Fibroblast of skin of left biceps (primary cell): ENCODE data around the gene SPEG.

Experiments used
- DNase-seq, 2 experiments: peaks; one replicate each; pipeline ENCODE4 v3.0.0-alpha.2; 2013; ENCODE audit warnings: low read depth in 2 of 2

Gene SPEG

DNA sequence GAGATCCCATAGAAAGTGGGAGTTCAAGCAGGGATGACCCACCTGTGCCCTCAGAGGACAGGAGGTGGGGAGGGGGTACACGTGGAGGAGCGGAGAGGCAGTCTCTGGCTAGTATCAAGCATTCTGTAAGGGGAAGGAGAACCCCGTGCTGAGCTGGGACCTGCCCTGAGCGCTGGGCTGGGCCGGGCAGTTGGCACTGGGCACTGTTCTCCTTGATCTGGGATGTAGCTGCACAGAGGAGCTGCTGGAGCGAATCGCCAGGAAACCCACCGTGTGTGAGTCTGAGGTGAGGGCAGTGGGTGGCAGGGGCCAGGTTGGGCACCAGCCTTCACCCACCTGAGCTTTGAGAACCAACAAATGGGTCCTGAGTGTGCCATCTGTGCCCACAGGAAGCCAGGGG is 44.3 kb downstream of the SPEG start:
- DNase-seq = no peak

DNA sequence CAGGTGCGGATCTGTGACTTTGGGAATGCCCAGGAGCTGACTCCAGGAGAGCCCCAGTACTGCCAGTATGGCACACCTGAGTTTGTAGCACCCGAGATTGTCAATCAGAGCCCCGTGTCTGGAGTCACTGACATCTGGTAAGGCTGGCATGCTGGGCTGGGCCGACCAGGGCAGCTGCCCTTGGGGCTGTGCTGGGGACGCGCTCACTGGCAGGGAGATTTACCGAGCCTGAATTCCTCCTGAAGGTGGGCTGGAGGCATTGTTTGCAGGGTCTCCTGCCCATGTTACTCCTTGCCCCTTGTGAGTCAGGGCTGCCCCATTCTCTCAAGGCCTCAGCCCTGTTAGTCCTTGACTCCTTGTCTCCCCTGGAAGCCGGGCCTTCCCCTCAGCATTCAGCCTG is 45.4 kb downstream of the SPEG start:
- no peak for DNase-seq

DNA sequence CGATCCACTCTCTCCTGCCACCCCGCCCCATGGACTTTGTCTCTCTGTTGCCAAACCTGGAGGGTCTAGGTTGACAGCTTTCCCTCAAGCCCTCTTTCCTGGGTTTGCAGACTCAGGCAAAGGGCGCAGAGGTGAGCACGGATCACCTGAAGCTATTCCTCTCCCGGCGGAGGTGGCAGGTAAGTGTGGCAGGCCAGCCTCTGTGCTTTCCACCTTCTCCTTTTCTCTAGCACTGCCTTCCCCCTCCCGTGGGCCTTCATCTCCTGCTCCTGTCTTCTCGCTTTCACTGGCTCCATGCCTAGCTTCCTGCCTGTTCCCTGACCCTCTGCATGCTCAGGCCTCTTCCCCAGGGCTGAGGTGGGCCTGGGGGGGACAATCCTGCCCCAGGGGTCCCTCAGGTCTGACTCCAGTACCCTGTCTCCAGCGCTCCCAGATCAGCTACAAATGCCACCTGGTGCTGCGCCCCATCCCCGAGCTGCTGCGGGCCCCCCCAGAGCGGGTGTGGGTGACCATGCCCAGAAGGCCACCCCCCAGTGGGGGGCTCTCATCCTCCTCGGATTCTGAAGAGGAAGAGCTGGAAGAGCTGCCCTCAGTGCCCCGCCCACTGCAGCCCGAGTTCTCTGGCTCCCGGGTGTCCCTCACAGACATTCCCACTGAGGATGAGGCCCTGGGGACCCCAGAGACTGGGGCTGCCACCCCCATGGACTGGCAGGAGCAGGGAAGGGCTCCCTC is 48.2 kb downstream of the SPEG start:
- DNase-seq = no peak

DNA sequence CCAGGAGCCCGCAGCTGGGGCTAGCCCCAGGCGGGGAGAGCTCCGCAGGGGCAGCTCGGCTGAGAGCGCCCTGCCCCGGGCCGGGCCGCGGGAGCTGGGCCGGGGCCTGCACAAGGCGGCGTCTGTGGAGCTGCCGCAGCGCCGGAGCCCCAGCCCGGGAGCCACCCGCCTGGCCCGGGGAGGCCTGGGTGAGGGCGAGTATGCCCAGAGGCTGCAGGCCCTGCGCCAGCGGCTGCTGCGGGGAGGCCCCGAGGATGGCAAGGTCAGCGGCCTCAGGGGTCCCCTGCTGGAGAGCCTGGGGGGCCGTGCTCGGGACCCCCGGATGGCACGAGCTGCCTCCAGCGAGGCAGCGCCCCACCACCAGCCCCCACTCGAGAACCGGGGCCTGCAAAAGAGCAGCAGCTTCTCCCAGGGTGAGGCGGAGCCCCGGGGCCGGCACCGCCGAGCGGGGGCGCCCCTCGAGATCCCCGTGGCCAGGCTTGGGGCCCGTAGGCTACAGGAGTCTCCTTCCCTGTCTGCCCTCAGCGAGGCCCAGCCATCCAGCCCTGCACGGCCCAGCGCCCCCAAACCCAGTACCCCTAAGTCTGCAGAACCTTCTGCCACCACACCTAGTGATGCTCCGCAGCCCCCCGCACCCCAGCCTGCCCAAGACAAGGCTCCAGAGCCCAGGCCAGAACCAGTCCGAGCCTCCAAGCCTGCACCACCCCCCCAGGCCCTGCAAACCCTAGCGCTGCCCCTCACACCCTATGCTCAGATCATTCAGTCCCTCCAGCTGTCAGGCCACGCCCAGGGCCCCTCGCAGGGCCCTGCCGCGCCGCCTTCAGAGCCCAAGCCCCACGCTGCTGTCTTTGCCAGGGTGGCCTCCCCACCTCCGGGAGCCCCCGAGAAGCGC is 49.1 kb downstream of the SPEG start:
- no peak for DNase-seq

DNA sequence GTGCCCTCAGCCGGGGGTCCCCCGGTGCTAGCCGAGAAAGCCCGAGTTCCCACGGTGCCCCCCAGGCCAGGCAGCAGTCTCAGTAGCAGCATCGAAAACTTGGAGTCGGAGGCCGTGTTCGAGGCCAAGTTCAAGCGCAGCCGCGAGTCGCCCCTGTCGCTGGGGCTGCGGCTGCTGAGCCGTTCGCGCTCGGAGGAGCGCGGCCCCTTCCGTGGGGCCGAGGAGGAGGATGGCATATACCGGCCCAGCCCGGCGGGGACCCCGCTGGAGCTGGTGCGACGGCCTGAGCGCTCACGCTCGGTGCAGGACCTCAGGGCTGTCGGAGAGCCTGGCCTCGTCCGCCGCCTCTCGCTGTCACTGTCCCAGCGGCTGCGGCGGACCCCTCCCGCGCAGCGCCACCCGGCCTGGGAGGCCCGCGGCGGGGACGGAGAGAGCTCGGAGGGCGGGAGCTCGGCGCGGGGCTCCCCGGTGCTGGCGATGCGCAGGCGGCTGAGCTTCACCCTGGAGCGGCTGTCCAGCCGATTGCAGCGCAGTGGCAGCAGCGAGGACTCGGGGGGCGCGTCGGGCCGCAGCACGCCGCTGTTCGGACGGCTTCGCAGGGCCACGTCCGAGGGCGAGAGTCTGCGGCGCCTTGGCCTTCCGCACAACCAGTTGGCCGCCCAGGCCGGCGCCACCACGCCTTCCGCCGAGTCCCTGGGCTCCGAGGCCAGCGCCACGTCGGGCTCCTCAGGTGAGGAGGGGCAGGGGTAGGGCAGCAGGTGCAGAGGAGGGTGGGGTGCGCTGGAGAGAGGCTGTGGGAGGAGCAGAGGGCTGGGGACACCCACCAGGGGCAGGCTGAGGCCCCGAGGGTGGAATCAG is 49.9 kb downstream of the SPEG start:
- no peak for DNase-seq

DNA sequence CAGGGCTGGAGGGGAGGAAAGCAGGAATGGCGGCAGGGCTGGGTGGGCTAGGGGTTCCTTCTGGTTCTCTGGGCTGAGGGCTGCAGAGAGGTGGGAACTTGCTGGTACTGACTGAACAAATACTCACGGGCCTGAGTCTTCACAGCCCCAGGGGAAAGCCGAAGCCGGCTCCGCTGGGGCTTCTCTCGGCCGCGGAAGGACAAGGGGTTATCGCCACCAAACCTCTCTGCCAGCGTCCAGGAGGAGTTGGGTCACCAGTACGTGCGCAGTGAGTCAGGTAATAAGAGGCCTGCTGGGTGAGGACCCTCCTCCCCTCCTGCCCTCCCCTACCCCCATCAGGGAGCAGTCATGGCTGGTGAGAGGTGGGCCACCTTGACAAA is 50.5 kb downstream of the SPEG start:
- no peak for DNase-seq

DNA sequence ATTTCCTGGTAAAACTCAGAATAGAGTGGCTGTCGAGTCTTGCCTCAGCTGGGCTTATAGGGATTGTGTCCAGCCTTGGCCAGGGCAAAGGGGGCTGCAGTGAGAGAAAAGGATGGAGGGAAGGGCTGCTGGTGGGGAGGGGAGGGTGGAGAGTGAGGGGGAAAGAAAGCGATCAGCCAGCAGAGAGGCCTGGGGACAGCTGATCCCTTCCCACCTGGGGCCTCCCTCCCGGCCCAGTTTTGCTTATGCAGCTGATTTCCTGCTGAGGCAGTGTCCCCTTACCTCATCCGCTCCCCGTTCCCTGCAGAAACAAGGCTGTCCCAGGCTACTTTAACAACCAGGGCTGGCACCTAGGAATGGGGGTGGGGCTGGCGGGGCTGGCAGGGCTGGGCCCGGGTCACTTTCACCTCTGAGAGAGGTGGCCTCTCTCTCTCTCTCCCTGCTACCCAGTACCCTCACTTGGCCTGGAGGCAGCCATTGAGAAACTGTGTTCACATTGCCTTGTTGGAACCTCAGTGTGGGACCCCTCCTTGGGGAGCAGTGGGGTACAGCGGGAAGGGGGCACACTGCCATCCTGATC is 51.8 kb downstream of the SPEG start:
- DNase-seq = no peak

DNA sequence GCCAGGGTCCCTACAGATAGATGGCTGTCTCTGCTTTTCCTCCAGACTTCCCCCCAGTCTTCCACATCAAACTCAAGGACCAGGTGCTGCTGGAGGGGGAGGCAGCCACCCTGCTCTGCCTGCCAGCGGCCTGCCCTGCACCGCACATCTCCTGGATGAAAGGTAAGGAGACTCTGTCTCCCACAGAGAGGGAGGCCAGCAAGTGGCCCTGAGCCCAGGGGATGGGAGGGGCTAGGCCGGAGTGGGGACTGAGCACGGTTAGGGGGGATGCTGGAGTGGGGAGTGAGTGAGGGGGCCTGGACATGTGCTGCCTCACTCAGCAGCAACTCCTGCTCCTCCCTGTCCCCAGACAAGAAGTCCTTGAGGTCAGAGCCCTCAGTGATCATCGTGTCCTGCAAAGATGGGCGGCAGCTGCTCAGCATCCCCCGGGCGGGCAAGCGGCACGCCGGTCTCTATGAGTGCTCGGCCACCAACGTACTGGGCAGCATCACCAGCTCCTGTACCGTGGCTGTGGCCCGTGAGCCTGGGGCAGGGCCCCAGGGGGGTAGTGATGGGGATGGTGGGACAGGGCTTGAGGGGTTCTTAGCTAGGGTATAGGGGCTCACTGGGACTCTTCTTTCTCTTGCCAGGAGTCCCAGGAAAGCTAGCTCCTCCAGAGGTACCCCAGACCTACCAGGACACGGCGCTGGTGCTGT is 53.7 kb downstream of the SPEG start:
- no peak for DNase-seq

DNA sequence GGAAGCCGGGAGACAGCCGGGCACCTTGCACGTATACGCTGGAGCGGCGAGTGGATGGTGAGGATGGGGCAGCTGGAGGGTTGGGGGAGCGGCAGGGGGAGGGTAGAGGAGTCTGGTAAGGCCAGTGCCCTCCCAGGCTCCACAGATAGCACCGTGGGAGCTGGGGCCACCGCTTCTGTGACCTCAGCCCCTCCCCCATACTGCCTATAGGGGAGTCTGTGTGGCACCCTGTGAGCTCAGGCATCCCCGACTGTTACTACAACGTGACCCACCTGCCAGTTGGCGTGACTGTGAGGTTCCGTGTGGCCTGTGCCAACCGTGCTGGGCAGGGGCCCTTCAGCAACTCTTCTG is 54.2 kb downstream of the SPEG start:
- DNase-seq = no peak

DNA sequence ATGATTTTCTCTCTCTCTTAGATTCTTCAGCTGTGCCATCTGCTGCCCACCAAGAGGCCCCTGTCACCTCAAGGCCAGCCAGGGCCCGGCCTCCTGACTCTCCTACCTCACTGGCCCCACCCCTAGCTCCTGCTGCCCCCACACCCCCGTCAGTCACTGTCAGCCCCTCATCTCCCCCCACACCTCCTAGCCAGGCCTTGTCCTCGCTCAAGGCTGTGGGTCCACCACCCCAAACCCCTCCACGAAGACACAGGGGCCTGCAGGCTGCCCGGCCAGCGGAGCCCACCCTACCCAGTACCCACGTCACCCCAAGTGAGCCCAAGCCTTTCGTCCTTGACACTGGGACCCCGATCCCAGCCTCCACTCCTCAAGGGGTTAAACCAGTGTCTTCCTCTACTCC is 54.7 kb downstream of the SPEG start:
- no peak for DNase-seq

DNA sequence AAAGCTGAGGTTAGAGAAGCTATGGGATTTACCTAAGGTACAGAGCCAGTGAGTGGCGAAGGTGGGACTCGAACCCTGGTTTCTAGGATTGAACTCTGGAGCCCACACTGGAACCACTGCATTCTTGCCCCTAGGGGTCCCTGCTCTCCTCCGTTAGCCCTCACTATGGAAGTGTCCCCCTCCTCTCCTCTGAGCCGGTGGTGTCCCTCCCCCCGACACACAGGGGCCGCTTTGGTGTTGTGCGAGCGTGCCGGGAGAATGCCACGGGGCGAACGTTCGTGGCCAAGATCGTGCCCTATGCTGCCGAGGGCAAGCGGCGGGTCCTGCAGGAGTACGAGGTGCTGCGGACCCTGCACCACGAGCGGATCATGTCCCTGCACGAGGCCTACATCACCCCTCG is 55.5 kb downstream of the SPEG start:
- DNase-seq = no peak

DNA sequence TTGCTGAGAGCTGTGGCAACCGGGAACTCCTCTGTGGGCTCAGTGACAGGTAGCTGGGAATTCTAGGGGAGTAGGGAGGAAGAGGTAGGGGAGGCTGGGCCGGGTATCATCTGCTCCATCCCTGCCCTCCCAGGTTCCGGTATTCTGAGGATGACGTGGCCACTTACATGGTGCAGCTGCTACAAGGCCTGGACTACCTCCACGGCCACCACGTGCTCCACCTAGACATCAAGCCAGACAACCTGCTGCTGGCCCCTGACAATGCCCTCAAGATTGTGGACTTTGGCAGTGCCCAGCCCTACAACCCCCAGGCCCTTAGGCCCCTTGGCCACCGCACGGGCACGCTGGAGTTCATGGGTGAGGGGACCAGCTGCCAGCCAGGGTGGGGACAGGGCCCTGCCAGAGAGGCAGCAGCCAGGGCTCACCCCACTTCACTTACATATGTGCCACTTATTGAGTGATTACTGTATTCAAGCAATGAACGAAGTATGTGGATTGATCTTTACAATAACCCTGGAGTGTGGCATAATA is 56.0 kb downstream of the SPEG start:
- no peak for DNase-seq

DNA sequence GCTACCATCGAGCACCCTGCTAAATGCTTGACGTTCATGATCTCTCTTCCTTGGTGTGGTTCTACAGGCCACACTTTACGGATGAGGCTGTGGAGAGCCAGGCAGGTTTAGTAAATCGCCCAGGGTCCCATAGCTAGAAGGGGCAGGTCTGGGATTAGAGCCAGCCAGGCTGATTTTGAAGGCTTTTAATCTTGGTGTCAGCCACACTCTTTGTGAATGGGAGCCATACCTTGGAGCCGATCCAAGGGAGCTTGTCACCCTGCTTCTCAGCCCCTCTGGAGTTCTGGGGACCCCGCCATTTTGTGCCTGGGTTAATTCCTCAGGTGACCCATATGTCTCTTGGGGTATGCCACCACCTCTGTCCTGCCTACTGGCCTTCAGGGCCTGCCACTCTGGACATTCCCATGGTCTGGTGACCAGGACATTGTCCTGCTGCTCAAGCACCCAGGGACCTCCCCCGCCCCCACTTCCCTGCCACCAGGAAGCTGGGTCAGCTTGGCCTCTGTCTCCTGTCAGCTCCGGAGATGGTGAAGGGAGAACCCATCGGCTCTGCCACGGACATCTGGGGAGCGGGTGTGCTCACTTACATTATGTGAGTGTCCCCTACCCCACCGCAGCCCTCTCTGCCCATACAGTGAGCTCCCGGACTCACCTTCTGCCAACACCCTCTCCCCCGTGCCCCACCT is 56.8 kb downstream of the SPEG start:
- no peak for DNase-seq

DNA sequence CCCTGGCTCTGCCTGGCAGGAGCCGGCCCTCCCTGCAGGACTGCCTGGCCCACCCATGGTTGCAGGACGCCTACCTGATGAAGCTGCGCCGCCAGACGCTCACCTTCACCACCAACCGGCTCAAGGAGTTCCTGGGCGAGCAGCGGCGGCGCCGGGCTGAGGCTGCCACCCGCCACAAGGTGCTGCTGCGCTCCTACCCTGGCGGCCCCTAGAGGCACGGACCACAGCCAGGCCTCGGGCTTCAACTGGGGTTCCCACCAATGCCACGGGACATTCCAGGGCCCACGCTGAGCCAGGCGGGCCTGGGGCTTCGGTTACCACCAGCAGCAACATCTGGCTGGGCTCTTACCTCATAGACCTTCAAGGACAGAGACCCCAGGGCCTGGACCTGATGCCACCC is 57.9 kb downstream of the SPEG start:
- no peak for DNase-seq

DNA sequence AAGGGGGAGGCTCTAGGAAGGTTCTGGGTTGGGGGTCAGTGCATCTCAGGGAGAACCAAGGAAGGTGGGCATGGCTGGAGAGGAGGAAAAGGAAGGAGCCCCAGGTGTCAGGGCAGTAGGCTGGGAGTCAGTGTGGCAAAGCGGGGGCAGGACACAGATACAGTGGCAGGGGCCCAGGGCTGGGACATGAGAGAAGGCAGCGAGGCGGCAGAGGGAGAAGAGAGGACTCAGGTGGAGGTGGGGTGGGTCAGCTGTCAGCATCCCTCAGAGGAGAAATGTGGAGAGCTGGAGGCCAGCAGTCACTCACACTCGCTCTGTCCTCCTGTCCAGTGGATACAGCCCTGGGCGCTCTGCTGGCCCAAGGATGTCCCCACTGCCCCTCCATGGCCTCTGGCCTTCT is 58.4 kb downstream of the SPEG start:
- DNase-seq = no peak

DNA sequence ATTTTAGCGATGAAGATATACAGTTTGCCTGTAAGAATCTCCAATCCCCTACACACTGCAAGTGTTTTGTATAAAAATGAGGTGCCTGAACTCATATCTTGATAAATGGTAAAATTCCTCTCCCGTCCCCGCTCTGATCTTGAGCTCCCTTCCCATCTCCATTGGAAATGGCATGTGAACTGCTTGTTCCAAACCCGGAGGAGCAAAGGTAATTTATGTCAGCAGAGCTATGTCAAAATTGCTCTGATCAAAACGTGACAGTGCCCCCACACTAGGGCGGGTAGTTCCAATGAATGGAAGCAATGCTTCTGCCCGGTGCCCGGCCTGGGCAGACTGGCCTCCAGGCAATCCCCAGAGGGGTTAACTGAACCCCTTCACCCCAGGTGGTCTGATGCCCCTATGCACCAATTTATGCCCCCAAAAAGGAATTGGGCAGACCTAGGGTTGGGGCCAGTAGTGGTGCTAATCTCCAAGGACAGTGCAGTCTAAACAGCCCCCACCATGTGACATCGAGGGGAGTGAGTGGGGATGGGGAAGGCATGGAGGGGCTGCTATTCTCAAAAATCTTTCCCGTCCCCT is 60.4 kb downstream of the SPEG start:
- DNase-seq = no peak

DNA sequence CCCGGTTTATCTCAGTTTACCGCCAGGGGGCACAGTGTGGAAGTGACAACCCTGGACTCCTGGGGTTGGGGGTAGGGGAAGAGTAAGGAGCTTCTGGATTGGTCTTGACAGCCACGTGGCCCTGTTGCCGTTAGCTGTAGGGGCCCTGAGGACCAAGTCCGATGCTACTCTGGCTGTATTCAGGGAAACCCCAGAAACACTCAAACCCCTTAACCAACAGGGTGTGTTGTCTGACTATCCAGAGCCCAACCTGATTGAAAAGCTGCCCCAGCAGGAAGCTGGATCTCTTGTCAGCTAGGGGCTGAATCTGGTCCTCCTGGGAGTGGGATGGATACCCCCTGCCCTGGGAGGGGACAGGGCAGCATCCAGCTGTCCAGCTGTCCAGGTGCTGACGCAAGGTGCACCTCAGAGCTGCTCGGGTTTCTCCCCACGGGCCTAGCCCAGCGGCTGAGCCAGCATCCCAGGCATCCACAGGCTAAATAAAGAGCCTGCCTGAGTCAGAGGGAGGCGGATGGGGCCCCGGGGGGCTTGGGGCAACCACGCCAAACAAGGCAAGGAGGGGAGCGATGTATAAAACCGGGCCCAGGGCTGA is 61.0 kb downstream of the SPEG start:
- peak in 1 of 2 experiments; percentile 55 for DNase-seq

DNA sequence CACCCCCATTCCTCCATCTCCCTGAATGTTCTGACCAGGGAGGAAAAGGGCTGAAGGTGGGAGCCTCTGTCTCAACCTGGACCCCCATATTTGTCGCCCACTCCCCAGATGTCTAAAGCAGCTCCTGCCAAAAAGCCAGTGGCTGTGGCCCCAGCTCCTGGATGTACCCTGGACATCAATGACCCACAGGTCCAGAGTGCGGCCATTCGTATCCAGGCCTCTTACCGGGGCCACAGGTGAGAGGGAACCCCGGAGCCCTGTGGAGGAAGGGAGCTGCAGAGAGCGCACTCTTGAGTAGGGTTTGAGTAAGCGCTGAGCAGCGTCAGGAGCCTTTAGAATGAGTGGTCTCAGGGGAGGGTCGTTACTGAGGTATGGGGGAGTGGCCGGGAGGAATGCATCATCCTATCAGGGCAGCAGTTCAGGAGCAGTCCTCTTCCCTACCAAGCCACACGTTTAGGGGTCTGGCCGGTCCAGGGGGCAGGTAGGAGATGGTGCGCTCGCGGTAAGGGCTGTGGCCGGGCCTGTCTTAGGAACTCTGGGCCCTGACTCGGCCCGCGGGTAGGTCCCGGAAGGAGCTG is 61.7 kb downstream of the SPEG start:
- no peak for DNase-seq

DNA sequence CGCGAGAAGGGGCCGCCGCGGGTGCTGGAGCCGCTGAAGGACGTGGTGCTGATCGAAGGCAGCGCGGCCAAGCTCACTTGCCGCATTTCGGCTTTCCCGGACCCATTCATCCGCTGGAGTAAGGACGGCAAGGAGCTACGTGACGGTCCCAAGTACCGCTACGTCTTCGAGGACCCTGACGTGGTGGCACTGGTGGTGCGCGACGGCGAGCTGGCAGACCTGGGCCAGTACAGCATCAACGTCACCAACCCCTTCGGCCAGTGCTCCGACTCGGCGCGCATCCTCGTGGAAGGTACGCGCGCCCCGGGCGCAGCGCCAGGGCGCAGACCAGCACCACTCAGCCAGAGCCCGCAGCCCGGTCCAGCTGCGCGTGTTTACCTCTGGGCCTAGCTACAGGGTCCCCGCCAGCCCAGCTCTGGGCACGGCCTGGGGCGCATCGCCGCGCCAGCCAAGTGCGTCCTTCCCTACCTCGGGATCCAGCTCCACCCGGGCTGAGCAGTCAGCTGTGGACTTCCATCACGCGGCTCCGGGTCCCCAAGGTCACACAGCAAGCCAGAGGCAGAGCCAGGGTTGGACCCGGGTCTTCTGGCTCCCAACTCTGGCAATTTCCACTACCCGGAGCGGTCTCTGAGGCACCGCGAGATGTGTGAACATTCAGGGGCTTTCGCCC is 62.3 kb downstream of the SPEG start:
- DNase-seq = no peak
